DLD1 (cell line): ENCODE data around the gene CHAT.

Experiments used
- in situ Hi-C: cut with HindIII; loops from 2 replicates; pipeline ENCODE4 v1.10.0; 2017; ENCODE audit warnings: low sequenced_read_pairs

Gene CHAT

DNA sequence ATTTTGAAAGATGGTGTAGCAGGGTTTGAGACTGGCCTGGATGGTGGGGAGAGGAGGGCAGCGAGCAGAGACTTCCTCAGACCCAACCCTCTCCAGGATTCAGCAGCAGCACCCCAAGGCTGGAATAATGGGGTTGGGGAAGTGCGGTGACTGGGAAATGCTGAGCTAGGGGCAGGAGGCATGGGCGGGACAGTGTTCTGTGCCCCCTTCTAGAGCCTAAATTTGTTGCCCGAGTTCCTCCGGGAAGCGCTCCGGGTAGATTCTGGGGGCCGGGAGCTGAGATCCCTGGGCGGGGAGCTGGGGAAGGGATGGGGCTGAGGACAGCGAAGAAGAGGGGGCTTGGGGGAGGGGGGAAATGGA lies at the start of gene CHAT:
CHAT (plus strand) TSS at position 156 of the 360 bp plus-strand sequence; CDS start at position 309, 153 bp downstream.
- in situ Hi-C loops: no loop called here

- in situ Hi-C loops: no loop called here
Observed at GRCh38 chr10:49564461-49565009, 49.3 kb upstream of the CHAT start.

DNA sequence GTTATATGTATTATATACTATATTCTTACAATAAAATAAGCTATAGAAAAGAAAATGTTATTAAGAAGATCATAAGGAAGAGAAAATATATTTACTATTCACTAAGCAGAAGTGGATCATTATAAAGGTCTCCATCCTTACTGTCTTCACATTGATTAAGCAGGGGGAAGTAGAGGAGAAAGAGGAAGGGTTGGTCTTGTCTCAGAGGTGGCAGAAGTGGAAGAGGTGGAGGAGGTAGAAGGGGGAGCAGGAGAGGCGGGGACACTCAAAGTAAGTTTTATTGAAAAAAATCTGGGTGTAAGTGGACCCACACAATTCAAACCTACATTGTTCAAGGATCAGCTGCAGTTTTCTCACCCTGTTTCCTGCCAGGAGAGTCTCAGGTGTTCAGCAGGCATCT lies 46.0 kb upstream of the CHAT start:
- in situ Hi-C loops: no loop called here

DNA sequence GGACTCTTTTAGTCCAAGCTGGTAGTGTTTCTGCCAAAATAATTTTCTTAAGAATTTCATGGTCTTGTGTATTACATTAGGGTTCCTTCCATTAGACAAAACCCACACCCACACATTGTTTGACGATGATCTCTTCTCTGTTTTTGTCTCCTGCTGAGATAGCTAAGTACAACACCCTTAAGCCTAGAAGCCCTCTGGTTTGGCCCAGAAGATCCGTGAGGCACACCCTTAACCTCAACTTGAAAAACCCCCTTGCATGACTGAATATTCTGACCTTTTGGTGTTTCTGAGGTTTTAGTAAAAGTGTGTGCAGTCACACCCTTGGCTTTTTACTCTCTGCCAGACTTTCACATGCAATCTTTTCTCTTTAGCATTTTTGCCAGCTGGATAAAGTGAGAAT lies 45.6 kb upstream of the CHAT start:
- in situ Hi-C loops: no loop called here

- in situ Hi-C loops: no loop called here
Observed at GRCh38 chr10:49569031-49569631, 44.7 kb upstream of the CHAT start.

- in situ Hi-C loops: no loop called here
Observed at GRCh38 chr10:49571388-49571787, 42.4 kb upstream of the CHAT start.

GRCh38 chr10:49572594-49573114 lies 41.2 kb upstream of the CHAT start:
- in situ Hi-C loops: no loop called here

GRCh38 chr10:49575489-49576072 lies 38.3 kb upstream of the CHAT start:
- in situ Hi-C loops: no loop called here

GRCh38 chr10:49577182-49577925 lies 36.5 kb upstream of the CHAT start:
- in situ Hi-C loops: no loop called here

DNA sequence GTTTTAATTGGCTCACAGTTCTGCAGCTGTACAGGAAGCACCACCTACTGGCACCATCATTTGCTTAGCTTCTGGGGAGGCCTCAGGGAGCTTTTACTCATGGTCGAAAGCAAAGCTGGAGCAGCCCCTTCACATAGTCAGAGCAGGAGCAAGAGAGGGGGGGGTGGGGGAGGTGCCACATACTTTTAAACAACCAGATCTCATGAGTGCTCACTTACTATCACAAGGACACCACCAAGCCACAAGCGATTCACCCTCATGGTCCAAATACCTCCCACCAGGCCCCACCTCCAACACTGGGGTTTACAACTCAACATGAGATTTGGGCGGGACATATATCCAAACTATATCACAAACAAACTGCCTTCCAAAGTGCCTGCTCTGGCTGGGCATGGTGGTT lies 35.4 kb upstream of the CHAT start:
- in situ Hi-C loops: no loop called here

DNA sequence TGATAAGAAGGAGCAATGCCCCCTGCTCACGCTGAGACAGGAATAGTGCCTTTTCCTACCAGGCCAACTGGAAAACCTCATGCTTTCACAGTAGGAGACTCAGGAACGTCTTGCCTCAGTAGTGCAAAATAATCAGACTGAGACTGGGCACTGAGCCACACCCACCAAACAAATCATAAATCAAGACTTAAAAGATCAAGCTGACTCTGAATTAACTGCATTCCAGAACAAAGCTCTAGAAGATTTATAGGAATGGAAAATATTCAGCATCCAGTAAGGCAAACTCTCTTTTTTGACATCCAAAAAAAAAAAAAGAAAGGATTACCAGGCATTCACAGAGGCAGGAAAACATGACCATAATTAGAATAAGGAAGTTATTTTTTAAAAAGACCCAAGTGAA lies 34.2 kb upstream of the CHAT start:
- in situ Hi-C loops: no loop called here

DNA sequence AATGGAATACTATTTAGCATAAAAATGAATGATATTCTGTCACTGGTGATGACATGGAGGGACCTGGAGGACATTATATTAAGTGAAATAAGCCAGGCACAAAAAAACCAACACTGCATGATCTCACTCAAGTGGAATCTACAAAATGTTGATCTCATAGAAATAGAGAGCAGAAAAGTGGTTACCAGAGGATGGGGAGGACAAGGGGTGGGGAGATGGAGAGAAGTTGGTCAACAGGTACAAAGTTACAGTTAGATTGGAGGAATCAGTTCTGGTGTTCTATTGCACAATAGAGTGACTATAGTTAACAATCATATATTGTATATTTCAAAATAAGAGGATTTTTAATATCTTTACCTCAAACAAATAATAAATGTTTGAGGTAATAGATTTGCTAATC lies 28.4 kb upstream of the CHAT start:
- in situ Hi-C loops: no loop called here

DNA sequence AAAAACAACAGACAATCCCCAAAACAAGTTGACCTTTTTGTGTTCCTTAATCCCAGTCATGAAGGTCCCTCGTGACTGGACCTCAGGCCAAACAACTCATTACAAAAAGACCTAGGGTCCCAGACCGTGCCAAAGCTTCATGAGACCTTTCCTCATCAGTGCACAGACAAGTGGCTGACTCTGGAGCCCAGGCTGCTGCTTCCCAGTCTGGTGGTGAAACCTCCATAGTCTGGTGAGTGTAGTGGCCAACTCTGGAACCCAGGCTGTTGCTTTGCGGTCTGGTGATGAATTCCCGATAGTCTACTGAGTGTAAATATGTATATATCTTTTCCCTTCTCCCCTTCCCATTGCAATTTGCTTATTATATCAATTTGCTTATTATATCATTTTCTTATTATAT lies 25.9 kb upstream of the CHAT start:
- in situ Hi-C loops: no loop called here

DNA sequence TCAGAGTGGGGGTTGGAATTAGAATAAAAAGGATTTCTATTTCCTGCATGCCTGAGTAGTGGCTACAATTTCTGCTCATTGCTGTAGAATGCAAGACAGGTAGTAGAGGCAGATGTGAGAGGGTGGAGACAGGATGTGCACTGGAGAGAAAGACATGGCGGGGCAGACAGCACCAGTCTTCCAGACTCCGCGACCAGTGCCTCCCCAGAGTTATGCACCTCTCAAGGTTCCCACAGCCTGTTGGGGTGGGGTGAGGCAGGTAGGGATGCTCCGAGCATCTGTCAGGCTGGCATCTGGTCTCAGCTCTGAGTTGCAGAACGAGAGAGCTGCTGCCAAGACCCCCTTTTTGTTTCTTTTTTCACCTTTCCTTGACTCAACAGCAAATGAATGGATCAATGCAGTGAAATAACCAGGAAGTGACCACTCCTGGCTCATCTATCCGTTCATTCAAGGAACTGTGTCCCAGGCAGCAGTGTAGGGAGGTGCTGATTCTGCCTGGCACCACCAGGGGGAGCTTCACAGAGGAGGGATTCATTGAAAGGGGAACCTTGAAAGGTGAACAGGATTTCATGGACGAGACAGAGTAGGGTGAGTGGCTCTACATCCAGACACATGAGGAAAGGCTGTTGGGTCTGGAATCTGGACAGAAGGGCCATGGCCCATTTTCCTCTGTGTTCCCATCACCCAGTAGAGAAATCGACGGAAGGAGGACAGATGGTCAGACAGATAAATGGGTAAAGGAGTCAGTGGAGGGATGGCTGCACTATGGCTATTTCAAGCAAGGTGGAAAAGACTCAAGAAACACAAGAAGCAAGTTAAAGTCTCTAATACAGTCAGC lies 20.9 kb upstream of the CHAT start:
- in situ Hi-C loops: no loop called here

- in situ Hi-C loops: no loop called here
Observed at GRCh38 chr10:49593564-49593875, 20.3 kb upstream of the CHAT start.

GRCh38 chr10:49593998-49594397 lies 19.8 kb upstream of the CHAT start:
- in situ Hi-C loops: no loop called here

DNA sequence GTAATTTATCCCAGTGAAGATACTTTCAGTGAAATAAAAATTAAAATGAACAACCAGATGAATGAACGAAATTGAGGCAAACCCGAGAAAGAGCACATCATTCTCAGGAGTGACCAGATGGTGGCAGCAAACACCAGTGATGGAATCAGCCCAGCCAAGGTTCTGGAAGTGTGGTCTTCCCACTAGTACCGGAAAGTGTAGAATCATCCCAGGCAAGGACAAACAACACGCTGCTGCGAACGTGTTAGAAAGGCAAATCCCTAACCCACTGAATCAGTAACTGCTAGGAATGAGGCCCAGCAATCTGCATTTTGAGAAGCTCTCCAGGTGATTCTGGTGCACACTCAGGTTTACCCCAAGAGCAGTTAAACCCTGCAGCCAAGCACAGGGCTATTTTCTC lies 19.2 kb upstream of the CHAT start:
- in situ Hi-C loops: no loop called here

DNA sequence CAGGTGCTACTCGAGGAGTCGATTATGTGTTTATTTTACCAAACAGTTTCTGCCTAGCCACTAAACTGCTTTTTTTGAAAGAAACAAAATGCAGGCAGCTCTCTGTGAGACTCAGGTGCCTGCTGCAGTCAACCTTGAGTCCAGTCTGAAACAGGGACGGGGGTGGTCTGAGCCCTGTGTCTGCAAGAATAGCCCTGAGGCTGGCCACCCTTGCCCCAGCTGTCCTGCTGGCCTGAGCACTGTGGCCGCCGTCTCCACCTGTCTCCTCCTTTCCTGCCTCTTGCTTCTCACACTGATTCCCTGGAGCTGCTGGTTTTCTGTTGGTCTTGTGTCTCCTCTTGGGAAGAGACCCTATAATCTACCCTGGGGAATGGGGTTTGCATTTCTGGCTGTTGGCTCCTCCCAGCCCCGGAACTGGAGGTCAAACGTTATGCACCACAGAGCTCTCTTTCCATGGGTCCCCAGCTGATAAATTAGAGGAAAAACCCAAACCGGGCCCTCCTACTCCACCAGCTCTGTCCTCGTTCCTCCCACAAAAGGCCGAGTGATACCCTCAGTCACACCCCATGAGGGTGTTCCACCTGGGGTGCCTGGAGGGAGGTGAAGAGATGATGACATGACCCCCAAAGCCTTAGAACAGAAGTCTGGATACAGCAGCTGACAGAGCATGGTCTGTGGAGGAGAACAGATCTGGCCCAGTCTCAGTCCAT lies 18.7 kb upstream of the CHAT start:
- in situ Hi-C loops: no loop called here

- in situ Hi-C loops: no loop called here
Observed at GRCh38 chr10:49595713-49596492, 17.9 kb upstream of the CHAT start.

DNA sequence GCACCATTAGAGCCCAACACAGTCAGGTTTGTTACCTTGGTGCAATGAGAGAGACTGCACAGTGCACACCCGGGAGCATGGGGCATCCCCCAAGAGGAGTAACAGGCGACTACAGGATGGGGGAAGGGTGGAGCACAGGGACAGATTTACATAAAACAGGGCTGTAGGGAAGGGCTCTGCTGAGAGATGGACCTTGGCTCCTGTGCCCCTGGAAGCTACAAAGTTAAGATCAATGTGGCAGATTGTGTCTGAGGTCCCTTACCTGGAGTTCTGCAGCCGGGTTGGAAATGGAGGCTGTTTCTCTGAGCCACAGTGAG lies 17.4 kb upstream of the CHAT start:
- in situ Hi-C loops: no loop called here
